HUES48 (cell line): Measurements from ENCODE around the gene NCL.
"Not testable (repeated sequence)": the region's sequence is repeated elsewhere in the genome, so short reads cannot be mapped to it uniquely, and the experiment has no call there.

Source experiments
- H3K27ac ChIP-seq: one replicate; pipeline ENCODE4 v1.7.0; 2013; ENCODE audit warnings: low read depth, low read length, inconsistent platforms
- H3K27me3 ChIP-seq: 2 replicates; pipeline ENCODE4 v1.6.1; 2013; ENCODE audit warnings: mild to moderate bottlenecking, low read length; ENCODE audit not compliant: control insufficient read depth, insufficient read depth
- H3K36me3 ChIP-seq: 2 replicates; pipeline ENCODE4 v1.6.1; 2013; ENCODE audit warnings: low read length; ENCODE audit not compliant: control insufficient read depth, insufficient read depth
- H3K4me1 ChIP-seq: 2 replicates; pipeline ENCODE4 v1.6.1; 2013; ENCODE audit warnings: mild to moderate bottlenecking, low read length; ENCODE audit not compliant: control insufficient read depth, insufficient read depth
- H3K4me3 ChIP-seq: 2 replicates; pipeline ENCODE4 v1.5.1; 2013; ENCODE audit warnings: mild to moderate bottlenecking, low read depth, low read length
- H3K9ac ChIP-seq: 2 replicates; pipeline ENCODE4 v1.6.1; 2013; ENCODE audit warnings: mild to moderate bottlenecking, low read depth, low read length, moderate library complexity
- H3K9me3 ChIP-seq: 2 replicates; pipeline ENCODE4 v1.6.1; 2013; ENCODE audit warnings: low read length; ENCODE audit not compliant: control insufficient read depth, insufficient read depth

NCL gene

DNA sequence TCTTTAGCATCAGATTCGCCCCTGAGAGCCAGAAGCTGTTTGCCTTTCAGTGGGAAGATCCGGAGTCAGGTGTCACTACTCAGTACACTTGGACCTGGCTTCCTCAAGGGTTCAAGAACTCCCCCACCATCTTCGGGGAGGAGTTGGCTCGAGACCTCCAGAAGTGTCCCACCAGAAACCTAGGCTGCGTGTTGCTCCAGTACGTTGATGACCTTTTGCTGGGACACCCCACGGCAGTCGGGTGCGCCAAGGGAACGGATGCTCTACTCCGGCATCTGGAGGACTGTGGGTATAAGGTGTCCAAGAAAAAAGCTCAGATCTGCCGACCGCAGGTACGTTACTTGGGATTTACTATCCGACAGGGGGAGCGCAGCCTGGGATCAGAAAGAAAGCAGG is 60.1 kb downstream of the NCL start:
- H3K4me3 ChIP-seq, H3K27ac ChIP-seq, H3K27me3 ChIP-seq: not testable (repeated sequence)

More for the DNA sequence above, 60.1 kb downstream of the NCL start:
- not testable (repeated sequence) for H3K36me3 ChIP-seq, H3K9me3 ChIP-seq, H3K9ac ChIP-seq
- H3K4me1 ChIP-seq = peaks cover 19% of the 10 kb centered on the region
